Psoas muscle (tissue), 8 donors: Measurements from ENCODE around the gene GLCCI1. TPM values are rescaled to one million over a fixed set of nuclear protein-coding genes. Genes with fewer than 3 reads are reported as not detected.
"Not testable (repeated sequence)": the region's sequence is repeated elsewhere in the genome, so short reads cannot be mapped to it uniquely, and the experiment has no call there.

Experiments
- ATAC-seq, 4 donors: fragments of 200-7000 bp; cut with Tn5 transposase; one replicate each; pipeline ENCODE4 v1.9.1; 2020; ENCODE audit warnings: moderate library complexity in 3 of 4, mild to moderate bottlenecking in 2 of 4
- DNase-seq, 2 donors: peaks; one replicate each; pipeline ENCODE4 v3.0.0-alpha.2; 2020
- H3K27ac ChIP-seq: fragments of 200-600 bp; one replicate; pipeline ENCODE4 v1.8.0; 2022
- H3K27me3 ChIP-seq, 3 donors: fragments of 200-600 bp in 1 of 3; one replicate each; pipeline versions ENCODE4 v1.6.1 to v1.8.0; 2013 to 2022; ENCODE audit warnings: low read length in 2 of 3, mild to moderate bottlenecking in 2 of 3, moderate library complexity in 1 of 3; ENCODE audit not compliant: insufficient read depth in 3 of 3
- H3K36me3 ChIP-seq, 2 donors: fragments of 200-600 bp in 1 of 2; one replicate each; pipeline versions ENCODE4 v1.6.1 to v1.8.0; 2013 to 2022; ENCODE audit warnings: low read depth in 1 of 2, mild to moderate bottlenecking in 1 of 2, moderate library complexity in 1 of 2; ENCODE audit not compliant: insufficient read depth in 1 of 2
- H3K4me1 ChIP-seq: fragments of 200-600 bp; one replicate; pipeline ENCODE4 v1.8.0; 2022
- H3K4me3 ChIP-seq: fragments of 200-600 bp; one replicate; pipeline ENCODE4 v1.8.0; 2022; ENCODE audit warnings: mild to moderate bottlenecking
- H3K9me3 ChIP-seq: fragments of 200-600 bp; one replicate; pipeline ENCODE4 v1.8.0; 2022
- CTCF ChIP-seq: fragments of 200-600 bp; IDR thresholded peaks from one replicate; pipeline ENCODE4 v1.8.0; 2022; ENCODE audit warnings: antibody characterized with exemption
- WGBS, 3 donors: extraction: QIAGEN DNeasy Blood & Tissue Kit; methylation state at CpG; one replicate each; pipeline versions ENCODE4 v1.1.6 to v1.1.7; 2013; 5-methylcytosine and 5-hydroxymethylcytosine counted together
- intact Hi-C, 2 donors: fragments of 100-400 bp; cut with DNase I; formaldehyde crosslinking; loops; one replicate each; pipeline versions ENCODE4 v1.11.0 to v1.14.2; 2022
- polyA plus RNA-seq, 3 donors: library from polyadenylated mRNA; stranded (reverse); fragments of 200-250 nt; gene quantifications; one replicate each; pipeline ENCODE4 v1.2.3, GENCODE V29; 2013
- total RNA-seq, 4 donors: library from RNA; stranded (reverse); fragmentation: NEBNext Ultra II Directional in 2 of 4; extraction: Animal tissue kit (Norgen Biotek cat#: 25700) in 2 of 4; gene quantifications; one replicate each; pipeline versions ENCODE4 v1.2.1 to v1.2.4, GENCODE V29; 2021 to 2023
- donor health status: healthy with polysubstance abuse.
- donor health status: DM: no; HTN: no; CAD: no; lungs with moderate emphysema.
- donor health status: Bipolar disorder and iron deficiency.
- donor health status: healthy.
- donor health status: DM: yes; HTN: yes; CAD: no.
- donor health status: DM: no; HTN: no; CAD: no.
- donor health status: DM: no; HTN: no; CAD: no.
- donor health status: DM: yes; HTN: yes; CAD: no.

The GLCCI1 gene
- total and polyA plus RNA-seq, 7 donors = 0.57 to 8.0 (median 3.1) TPM

GRCh38 chr7:7992506-7992905 is 23.9 kb downstream of the GLCCI1 start:
- WGBS, 3 donors = 93 to 100% (median 99%) methylated on average over 1 of the region's 1 CpG
- Histone ChIP-seq H3K36me3 (no peaks in the 10 kb centered on the region), H3K27ac (no peak overlapping the region), H3K4me3 (no peak overlapping the region), H3K27me3 (no peaks in the 10 kb centered on the region), H3K9me3 (peaks cover 23% of the 10 kb centered on the region), H3K4me1 (peaks cover 15% of the 10 kb centered on the region)
- TF ChIP-seq CTCF = no peak
- DNase-seq (no peak), ATAC-seq (no peak)
- intact Hi-C loops = no loop called here

- H3K4me3 ChIP-seq, H3K36me3 ChIP-seq, ATAC-seq, intact Hi-C loops, H3K27me3 ChIP-seq, H3K4me1 ChIP-seq, H3K27ac ChIP-seq, DNase-seq: not testable (repeated sequence)
- 94 to 99% (median 96%) methylated on average over 6 of the region's 6 CpGs for WGBS, 3 donors
- H3K9me3 ChIP-seq = peaks cover 23% of the 10 kb centered on the region
Measured at GRCh38 chr7:7995348-7995747, 26.8 kb downstream of the GLCCI1 start.

GRCh38 chr7:7996568-7996967 is 28.0 kb downstream of the GLCCI1 start:
- Histone ChIP-seq H3K36me3 (no peaks in the 10 kb centered on the region), H3K4me1 (peaks cover 10% of the 10 kb centered on the region), H3K27me3 (no peaks in the 10 kb centered on the region), H3K27ac (no peak overlapping the region), H3K4me3 (no peak overlapping the region), H3K9me3 (peaks cover 27% of the 10 kb centered on the region)
- ATAC-seq (no peak), DNase-seq (no peak)
- intact Hi-C loops = no loop called here
- no peak for TF ChIP-seq CTCF

- H3K4me3 ChIP-seq = no peak overlapping the region
- DNase-seq (no peak), ATAC-seq (no peak)
- TF ChIP-seq CTCF = no peak
- intact Hi-C loops = no loop called here
- WGBS, 3 donors = 40 to 60% (median 44%) methylated on average over 1 of the region's 1 CpG
- peaks cover 10% of the 10 kb centered on the region for H3K9me3 ChIP-seq
- peaks cover 10% of the 10 kb centered on the region for H3K4me1 ChIP-seq
- H3K27me3 ChIP-seq = no peaks in the 10 kb centered on the region
- H3K36me3 ChIP-seq = peaks cover 0 to 14% of the 10 kb centered on the region in 2 donors
- no peak overlapping the region for H3K27ac ChIP-seq
Measured at GRCh38 chr7:8000315-8000941, 31.8 kb downstream of the GLCCI1 start.

- H3K4me1 ChIP-seq = peaks cover 10% of the 10 kb centered on the region
- intact Hi-C loops = no loop called here
- no peak for DNase-seq
- no peak overlapping the region for H3K4me3 ChIP-seq
- WGBS, 3 donors = 81 to 85% (median 82%) methylated on average over 3 of the region's 3 CpGs
- H3K36me3 ChIP-seq = peaks cover 0 to 37% of the 10 kb centered on the region in 2 donors
- no peak for TF ChIP-seq CTCF
- H3K27ac ChIP-seq = no peak overlapping the region
- no peaks in the 10 kb centered on the region for H3K27me3 ChIP-seq
- ATAC-seq = no peak
- peaks cover 10% of the 10 kb centered on the region for H3K9me3 ChIP-seq
Measured at GRCh38 chr7:8003077-8003476, 34.5 kb downstream of the GLCCI1 start.
